Peyer's patch (tissue), 4 donors: Measurements from ENCODE around the gene MVK.

Experiments
- POLR2A ChIP-seq, 2 donors: fragments of 450-650 bp; IDR thresholded peaks; one replicate each; pipeline ENCODE4 v1.5.1; 2017; ENCODE audit warnings: antibody characterized with exemption in 2 of 2, mild to moderate bottlenecking in 2 of 2, moderate library complexity in 2 of 2
- TF ChIP-seq, protein P1 (sequence below), 6 experiments: fragments of 450-650 bp in 4 of 6; fragments of 200-600 bp in 2 of 6; sonication (generic) in 1 of 6; IDR thresholded peaks; one replicate each; pipeline ENCODE4 v1.5.1; 2017 to 2019; ENCODE audit warnings: antibody characterized with exemption in 6 of 6, mild to moderate bottlenecking in 3 of 6, moderate library complexity in 1 of 6

DNA sequence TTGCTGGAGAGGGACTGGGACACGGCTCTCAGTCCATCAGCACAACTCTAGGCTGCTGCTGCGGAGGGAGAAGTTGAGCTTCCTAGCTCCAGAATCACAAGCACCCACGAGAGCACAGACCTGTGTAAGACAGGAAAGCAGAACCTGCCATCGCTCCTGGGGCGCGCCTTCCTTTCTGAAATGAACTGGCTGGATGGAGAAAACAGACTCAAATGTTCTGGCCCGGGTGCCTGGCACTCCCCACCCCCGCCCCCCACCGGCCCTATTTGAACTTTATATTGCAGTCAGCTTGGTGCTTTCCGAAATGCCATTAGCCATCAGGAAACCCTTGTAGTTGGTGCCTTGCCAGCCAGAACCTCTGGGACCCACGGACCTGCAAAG lies 23.8 kb downstream of the MVK start:
- TF ChIP-seq, protein P1, sequence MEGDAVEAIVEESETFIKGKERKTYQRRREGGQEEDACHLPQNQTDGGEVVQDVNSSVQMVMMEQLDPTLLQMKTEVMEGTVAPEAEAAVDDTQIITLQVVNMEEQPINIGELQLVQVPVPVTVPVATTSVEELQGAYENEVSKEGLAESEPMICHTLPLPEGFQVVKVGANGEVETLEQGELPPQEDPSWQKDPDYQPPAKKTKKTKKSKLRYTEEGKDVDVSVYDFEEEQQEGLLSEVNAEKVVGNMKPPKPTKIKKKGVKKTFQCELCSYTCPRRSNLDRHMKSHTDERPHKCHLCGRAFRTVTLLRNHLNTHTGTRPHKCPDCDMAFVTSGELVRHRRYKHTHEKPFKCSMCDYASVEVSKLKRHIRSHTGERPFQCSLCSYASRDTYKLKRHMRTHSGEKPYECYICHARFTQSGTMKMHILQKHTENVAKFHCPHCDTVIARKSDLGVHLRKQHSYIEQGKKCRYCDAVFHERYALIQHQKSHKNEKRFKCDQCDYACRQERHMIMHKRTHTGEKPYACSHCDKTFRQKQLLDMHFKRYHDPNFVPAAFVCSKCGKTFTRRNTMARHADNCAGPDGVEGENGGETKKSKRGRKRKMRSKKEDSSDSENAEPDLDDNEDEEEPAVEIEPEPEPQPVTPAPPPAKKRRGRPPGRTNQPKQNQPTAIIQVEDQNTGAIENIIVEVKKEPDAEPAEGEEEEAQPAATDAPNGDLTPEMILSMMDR (IDR thresholded peaks at IDR 0.05), result no peak
- no peak for TF ChIP-seq POLR2A (IDR thresholded peaks at IDR 0.05)
